MM.1S (cell line): ENCODE measurements around the gene GRK3.

Experiments used
- DNase-seq: peaks from one replicate; pipeline ENCODE4 v3.0.0-alpha.2; 2015
- H2AFZ ChIP-seq: fragments of 300-600 bp; sonication (generic); 2 replicates; pipeline ENCODE4 v1.6.0; 2016; ENCODE audit warnings: antibody characterized with exemption, low read length
- H3F3A ChIP-seq: fragments of 300-600 bp; sonication (generic); 2 replicates; pipeline ENCODE4 v1.6.1; 2016; ENCODE audit warnings: mild to moderate bottlenecking, antibody characterized with exemption, low read length, moderate library complexity, mixed read lengths; ENCODE audit not compliant: insufficient read depth
- H3K27ac ChIP-seq: fragments of 300-600 bp; sonication (generic); 2 replicates; pipeline ENCODE4 v1.5.1; 2016; ENCODE audit warnings: mild to moderate bottlenecking, low read length
- H3K27me3 ChIP-seq: fragments of 300-600 bp; sonication (generic); replicated peaks from 2 replicates; pipeline ENCODE4 v1.6.0; 2016; ENCODE audit warnings: low read length; ENCODE audit not compliant: insufficient read depth
- H3K36me3 ChIP-seq: fragments of 300-600 bp; sonication (generic); replicated peaks from 2 replicates; pipeline ENCODE4 v1.6.1; 2016; ENCODE audit warnings: mild to moderate bottlenecking, low read length, mixed read lengths; ENCODE audit not compliant: insufficient read depth
- H3K4me1 ChIP-seq: fragments of 300-600 bp; sonication (generic); 2 replicates; pipeline ENCODE4 v1.6.1; 2016; ENCODE audit warnings: low read length, mixed read lengths
- H3K4me2 ChIP-seq: fragments of 300-600 bp; sonication (generic); 2 replicates; pipeline ENCODE4 v1.6.0; 2016; ENCODE audit warnings: low read depth, low read length
- H3K4me3 ChIP-seq: fragments of 300-600 bp; sonication (generic); 2 replicates; pipeline ENCODE4 v1.5.1; 2016; ENCODE audit warnings: low read length, mixed read lengths
- H3K79me2 ChIP-seq: fragments of 300-600 bp; sonication (generic); 2 replicates; pipeline ENCODE4 v1.6.1; 2016; ENCODE audit warnings: mixed run types, low read length, mixed read lengths
- H3K9ac ChIP-seq: fragments of 300-600 bp; sonication (generic); 2 replicates; pipeline ENCODE4 v1.6.1; 2016; ENCODE audit warnings: low read length, mixed read lengths
- H3K9me2 ChIP-seq: fragments of 300-600 bp; sonication (generic); replicated peaks from 2 replicates; pipeline ENCODE4 v1.6.1; 2016; ENCODE audit warnings: mild to moderate bottlenecking, low read length, mixed read lengths; ENCODE audit not compliant: insufficient read depth
- H3K9me3 ChIP-seq: fragments of 300-600 bp; sonication (generic); replicated peaks from 2 replicates; pipeline ENCODE4 v1.6.1; 2016; ENCODE audit warnings: mild to moderate bottlenecking, low read length, mixed read lengths; ENCODE audit not compliant: insufficient read depth
- H4K20me1 ChIP-seq: fragments of 300-600 bp; sonication (generic); 2 replicates; pipeline ENCODE4 v1.6.1; 2016; ENCODE audit warnings: mild to moderate bottlenecking, low read length, moderate library complexity, mixed read lengths; ENCODE audit not compliant: insufficient read depth
- EZH2 ChIP-seq: fragments of 300-600 bp; sonication (generic); optimal IDR thresholded peaks from 2 replicates; pipeline ENCODE3; 2017; ENCODE audit warnings: low read depth, mild to moderate bottlenecking, antibody characterized with exemption, low read length, mixed read lengths
- EZH2phosphoT487 ChIP-seq: fragments of 300-600 bp; sonication (generic); IDR thresholded peaks from 2 replicates; pipeline ENCODE4 v1.6.1; 2018; ENCODE audit warnings: antibody characterized with exemption, low read length
- TF ChIP-seq, protein P1 (sequence below): fragments of 300-600 bp; sonication (generic); IDR thresholded peaks from 2 replicates; pipeline ENCODE4 v1.5.1; 2016; ENCODE audit warnings: antibody characterized with exemption, low read length, mixed read lengths

Gene GRK3

DNA sequence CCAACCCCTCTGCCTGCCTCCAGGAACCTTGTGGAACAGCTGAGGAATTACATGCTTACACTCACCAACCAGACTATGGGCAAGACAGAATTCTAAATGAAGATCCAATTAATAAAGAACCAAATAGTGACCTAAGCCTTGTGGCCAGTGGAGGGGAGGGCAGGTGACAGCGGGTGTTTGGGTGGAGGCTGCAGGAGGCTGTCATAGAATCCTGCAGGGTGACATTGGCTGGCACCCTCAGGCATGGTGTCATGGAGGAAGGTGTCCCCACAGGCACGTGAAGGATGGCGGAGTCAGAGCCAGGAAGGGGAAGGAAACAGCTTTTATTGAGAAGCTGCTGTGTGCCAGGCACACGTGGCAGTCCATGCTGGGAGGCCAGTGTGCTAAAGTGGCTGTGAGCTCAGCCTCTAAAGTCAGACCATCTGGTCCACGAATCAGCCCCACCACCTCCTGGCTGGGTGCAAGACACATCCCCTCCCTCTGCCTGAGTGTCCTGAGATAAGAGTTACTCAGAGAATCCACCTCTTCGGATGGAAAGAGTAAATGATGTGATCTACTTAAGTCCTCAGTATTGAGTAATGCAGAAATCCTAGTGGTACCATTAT, 186.2 kb downstream of the GRK3 start:
- no peaks in the 10 kb centered on the region for H3F3A ChIP-seq
- no peak for TF ChIP-seq EZH2
- TF ChIP-seq EZH2phosphoT487, result no peak
- TF ChIP-seq, protein P1, sequence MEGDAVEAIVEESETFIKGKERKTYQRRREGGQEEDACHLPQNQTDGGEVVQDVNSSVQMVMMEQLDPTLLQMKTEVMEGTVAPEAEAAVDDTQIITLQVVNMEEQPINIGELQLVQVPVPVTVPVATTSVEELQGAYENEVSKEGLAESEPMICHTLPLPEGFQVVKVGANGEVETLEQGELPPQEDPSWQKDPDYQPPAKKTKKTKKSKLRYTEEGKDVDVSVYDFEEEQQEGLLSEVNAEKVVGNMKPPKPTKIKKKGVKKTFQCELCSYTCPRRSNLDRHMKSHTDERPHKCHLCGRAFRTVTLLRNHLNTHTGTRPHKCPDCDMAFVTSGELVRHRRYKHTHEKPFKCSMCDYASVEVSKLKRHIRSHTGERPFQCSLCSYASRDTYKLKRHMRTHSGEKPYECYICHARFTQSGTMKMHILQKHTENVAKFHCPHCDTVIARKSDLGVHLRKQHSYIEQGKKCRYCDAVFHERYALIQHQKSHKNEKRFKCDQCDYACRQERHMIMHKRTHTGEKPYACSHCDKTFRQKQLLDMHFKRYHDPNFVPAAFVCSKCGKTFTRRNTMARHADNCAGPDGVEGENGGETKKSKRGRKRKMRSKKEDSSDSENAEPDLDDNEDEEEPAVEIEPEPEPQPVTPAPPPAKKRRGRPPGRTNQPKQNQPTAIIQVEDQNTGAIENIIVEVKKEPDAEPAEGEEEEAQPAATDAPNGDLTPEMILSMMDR, result no peak
- H3K9ac ChIP-seq, result no peak overlapping the region
- DNase-seq, result no peak
- no peak overlapping the region for H2AFZ ChIP-seq
- H3K9me3 ChIP-seq, result no peaks in the 10 kb centered on the region
- no peaks in the 10 kb centered on the region for H3K79me2 ChIP-seq
- H3K4me1 ChIP-seq, result no peaks in the 10 kb centered on the region
- no peak overlapping the region for H3K4me3 ChIP-seq
- H4K20me1 ChIP-seq, result no peaks in the 10 kb centered on the region
- no peak overlapping the region for H3K27ac ChIP-seq
- H3K4me2 ChIP-seq, result no peak overlapping the region
- H3K9me2 ChIP-seq, result no peaks in the 10 kb centered on the region
- H3K27me3 ChIP-seq, result peaks cover 20% of the 10 kb centered on the region; the same call in 1 of the 2 replicates
- no peaks in the 10 kb centered on the region for H3K36me3 ChIP-seq

DNA sequence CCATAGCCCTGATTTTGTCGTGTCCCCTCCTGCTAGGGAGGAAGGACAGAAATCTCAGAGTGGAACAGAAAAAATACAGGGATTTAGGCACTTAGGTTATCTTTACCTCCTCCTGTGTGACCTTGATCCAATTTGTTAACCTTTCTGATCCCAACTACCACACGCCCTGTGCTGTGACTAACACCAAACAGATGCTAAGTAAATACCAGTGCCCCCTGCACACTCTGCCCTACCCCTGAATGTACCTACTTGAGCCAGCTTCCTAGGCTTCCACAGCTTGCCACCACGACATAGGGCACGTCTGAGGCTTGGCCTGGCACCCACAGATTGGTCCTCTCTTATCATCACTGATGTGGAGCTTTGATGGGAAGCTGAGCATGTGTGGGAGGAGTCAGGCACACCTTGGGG, 186.7 kb downstream of the GRK3 start:
- no peaks in the 10 kb centered on the region for H3K4me1 ChIP-seq
- H3K27me3 ChIP-seq, result peaks cover 22% of the 10 kb centered on the region
- no peak overlapping the region for H3K9ac ChIP-seq
- no peaks in the 10 kb centered on the region for H3K79me2 ChIP-seq
- no peaks in the 10 kb centered on the region for H3K36me3 ChIP-seq
- no peak overlapping the region for H3K4me3 ChIP-seq
- no peak overlapping the region for H3K4me2 ChIP-seq
- no peaks in the 10 kb centered on the region for H3K9me2 ChIP-seq
- H3K9me3 ChIP-seq, result no peaks in the 10 kb centered on the region
- TF ChIP-seq EZH2, result no peak
- no peak for TF ChIP-seq EZH2phosphoT487
- TF ChIP-seq, protein P1, result no peak
- H4K20me1 ChIP-seq, result no peaks in the 10 kb centered on the region
- H2AFZ ChIP-seq, result no peak overlapping the region
- no peak for DNase-seq
- no peaks in the 10 kb centered on the region for H3F3A ChIP-seq
- H3K27ac ChIP-seq, result no peak overlapping the region

DNA sequence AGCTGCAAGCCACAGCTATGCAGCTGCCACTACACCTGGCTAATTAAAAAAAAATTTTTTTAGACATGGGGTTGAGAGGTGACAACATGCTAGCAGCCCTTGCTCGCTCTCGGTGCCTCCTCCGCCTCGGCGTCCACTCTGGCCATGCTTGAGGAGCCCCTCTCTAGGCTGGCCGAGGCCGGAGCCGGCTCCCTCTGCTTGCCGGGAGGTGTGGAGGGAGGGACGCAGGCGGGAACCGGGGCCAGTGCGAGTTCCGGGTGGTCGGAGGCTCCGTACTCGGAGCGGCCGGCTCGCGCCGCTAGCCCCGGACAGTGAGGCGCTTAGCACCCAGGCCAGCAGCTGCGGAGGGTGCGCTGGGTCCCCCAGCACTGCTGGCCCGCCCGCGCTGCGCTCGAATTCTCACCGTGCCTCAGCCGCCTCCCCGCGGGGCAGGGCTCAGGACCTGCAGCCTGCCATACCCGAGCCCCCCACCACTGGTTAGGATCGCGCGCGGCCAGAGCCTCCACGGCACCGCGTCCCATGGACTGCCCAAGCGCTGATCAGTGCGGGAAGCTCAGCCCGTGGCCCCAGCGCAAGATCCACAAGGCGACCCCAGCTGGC, 188.2 kb downstream of the GRK3 start:
- H3K4me3 ChIP-seq, result no peak overlapping the region
- no peaks in the 10 kb centered on the region for H3K36me3 ChIP-seq
- no peaks in the 10 kb centered on the region for H3K9me3 ChIP-seq
- TF ChIP-seq, protein P1, result no peak
- TF ChIP-seq EZH2phosphoT487, result no peak
- no peak for TF ChIP-seq EZH2
- no peak for DNase-seq
- no peaks in the 10 kb centered on the region for H3K4me1 ChIP-seq
- no peak overlapping the region for H2AFZ ChIP-seq
- no peaks in the 10 kb centered on the region for H3K79me2 ChIP-seq
- no peaks in the 10 kb centered on the region for H3F3A ChIP-seq
- no peak overlapping the region for H3K9ac ChIP-seq
- no peaks in the 10 kb centered on the region for H4K20me1 ChIP-seq
- H3K4me2 ChIP-seq, result no peak overlapping the region
- H3K27ac ChIP-seq, result no peak overlapping the region
- H3K9me2 ChIP-seq, result no peaks in the 10 kb centered on the region
- peaks cover 24% of the 10 kb centered on the region for H3K27me3 ChIP-seq
